GM18873 (cell line): ENCODE data around the gene HABP2.

Experiments
- ATAC-seq: cut with Tn5 transposase; IDR thresholded peaks from one replicate; pipeline ENCODE4 v1.9.1; 2021; ENCODE audit warnings: mild to moderate bottlenecking, moderate library complexity, moderate number of reproducible peaks; ENCODE audit not compliant: unreplicated experiment, low FRiP score

Gene HABP2

GRCh38 chr10:113552701-113553100, at the start of gene HABP2:
Gene HABP2, plus strand, starts transcription at chr10:113553053. Its CDS starts 69 bp downstream, at chr10:113553122.
- no peak for ATAC-seq

- no peak for ATAC-seq
Measured at GRCh38 chr10:113503930-113504329, 48.9 kb upstream of the HABP2 start.

- ATAC-seq, result no peak
Measured at GRCh38 chr10:113504423-113504822, 48.4 kb upstream of the HABP2 start.

- ATAC-seq, result no peak
Measured at GRCh38 chr10:113506476-113506875, 46.4 kb upstream of the HABP2 start.

GRCh38 chr10:113511419-113511818, 41.4 kb upstream of the HABP2 start:
- ATAC-seq, result no peak

- no peak for ATAC-seq
Measured at GRCh38 chr10:113515161-113515560, 37.7 kb upstream of the HABP2 start.

- no peak for ATAC-seq
Measured at GRCh38 chr10:113515601-113516000, 37.3 kb upstream of the HABP2 start.

GRCh38 chr10:113516061-113516460, 36.8 kb upstream of the HABP2 start:
- no peak for ATAC-seq

GRCh38 chr10:113517165-113517900, 35.5 kb upstream of the HABP2 start:
- ATAC-seq, result no peak

- no peak for ATAC-seq
Measured at GRCh38 chr10:113517901-113518260, 35.0 kb upstream of the HABP2 start.

GRCh38 chr10:113518415-113518814, 34.4 kb upstream of the HABP2 start:
- no peak for ATAC-seq

GRCh38 chr10:113518816-113519591, 33.8 kb upstream of the HABP2 start:
- ATAC-seq, result no peak

GRCh38 chr10:113519681-113520115, 33.2 kb upstream of the HABP2 start:
- ATAC-seq, result no peak

- no peak for ATAC-seq
Measured at GRCh38 chr10:113520261-113520660, 32.6 kb upstream of the HABP2 start.

GRCh38 chr10:113520690-113521474, 32.0 kb upstream of the HABP2 start:
- no peak for ATAC-seq

- no peak for ATAC-seq
Measured at GRCh38 chr10:113521475-113521795, 31.4 kb upstream of the HABP2 start.

GRCh38 chr10:113522460-113522859, 30.4 kb upstream of the HABP2 start:
- ATAC-seq, result no peak

GRCh38 chr10:113523071-113523470, 29.8 kb upstream of the HABP2 start:
- ATAC-seq, result no peak

- ATAC-seq, result no peak
Measured at GRCh38 chr10:113523628-113524027, 29.2 kb upstream of the HABP2 start.

GRCh38 chr10:113524120-113524519, 28.7 kb upstream of the HABP2 start:
- ATAC-seq, result no peak
